A673 (cell line): ENCODE measurements around the gene SEC14L5.

Experiments
- CTCF ChIP-seq: fragments of 300-800, 200-600 bp; sonication (generic); conservative IDR thresholded peaks from 2 replicates; pipeline ENCODE4 v1.5.1; 2017; ENCODE audit warnings: low read depth, mild to moderate bottlenecking, antibody characterized with exemption, low read length, moderate library complexity, mixed read lengths
- EZH2 ChIP-seq: fragments of 200-600 bp; sonication (generic); IDR thresholded peaks from 2 replicates; pipeline ENCODE4 v1.6.1; 2017; ENCODE audit warnings: borderline replicate concordance, low read depth, mild to moderate bottlenecking, mixed read lengths, antibody characterized with exemption, low read length; ENCODE audit not compliant: poor library complexity, severe bottlenecking

DNA sequence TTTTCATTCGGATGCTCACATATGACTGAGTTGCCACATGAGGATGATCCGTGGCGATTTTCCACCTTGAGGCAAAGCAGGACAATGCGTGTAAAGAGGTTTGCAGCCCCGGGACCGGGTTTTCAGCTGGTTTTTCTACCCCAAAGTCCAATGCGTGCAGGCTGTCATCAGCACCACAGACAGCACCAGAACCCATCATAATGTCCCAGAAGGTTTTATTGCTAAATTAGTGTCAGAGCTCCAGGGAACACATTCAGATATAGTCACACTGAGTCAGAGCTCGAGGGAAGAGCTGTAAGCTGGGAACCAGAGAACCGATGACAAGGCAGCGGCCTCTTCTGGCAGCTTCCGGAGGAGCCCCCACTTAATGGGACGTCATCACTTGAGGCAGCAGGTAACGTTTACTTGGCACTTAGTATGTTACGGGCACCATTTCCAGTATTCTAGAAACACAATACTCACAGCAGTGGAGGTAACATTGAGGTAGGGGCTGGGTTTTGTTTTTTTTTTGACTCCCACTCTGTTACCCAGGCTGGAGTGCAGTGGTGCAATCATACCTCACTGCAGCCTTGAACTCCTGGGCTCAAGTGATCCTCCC lies 84.5 kb downstream of the SEC14L5 start:
- TF ChIP-seq EZH2, result no peak
- peak; percentile 48 for TF ChIP-seq CTCF
